Activated naive CD4-positive, alpha-beta T cell treated with anti-CD3 and anti-CD28 coated beads, Interleukin-2, amount 50 U/mL, for 72 hours (primary cell): Measurements from ENCODE around the gene NPL. TPM values are rescaled to one million over a fixed set of nuclear protein-coding genes. Genes with fewer than 3 reads are reported as not detected.
A peak's percentile ranks its signal among the peaks of the same experiment; 100 is the strongest.

ENCODE experiments used
- ATAC-seq, 2 donors: fragments of 150-1000 bp; cut with Tn5 transposase; 2 replicates each; pipeline ENCODE4 v1.10.0; 2021; ENCODE audit warnings: mild to moderate bottlenecking in 2 of 2, moderate library complexity in 2 of 2
- DNase-seq, 2 donors: peaks; one replicate each; pipeline ENCODE4 v3.0.0; 2021 to 2022; ENCODE audit warnings: low spot score in 2 of 2
- H3K27ac Mint-ChIP-seq, 2 donors: one replicate each; pipeline ENCODE4 v1.8.0; 2022; ENCODE audit warnings: mild to moderate bottlenecking in 2 of 2, mixed read lengths in 2 of 2
- H3K36me3 Mint-ChIP-seq, 2 donors: one replicate each; pipeline ENCODE4 v1.8.0; 2022; ENCODE audit warnings: mixed read lengths in 2 of 2
- H3K9me3 Mint-ChIP-seq, 2 donors: one replicate each; pipeline ENCODE4 v1.8.0; 2022; ENCODE audit warnings: mixed read lengths in 2 of 2
- total RNA-seq, 2 donors: library from RNA; stranded (reverse); gene quantifications; one replicate each; pipeline ENCODE4 v1.2.3, GENCODE V29; 2022

NPL gene
- 1 to 10 TPM; 1.2 to 3.4 TPM for total RNA-seq

GRCh38 chr1:182789138-182790076, at the start of gene NPL:
TSS of gene NPL (plus strand) at chr1:182789773. CDS start at chr1:182794372, 4,599 bp downstream.
- H3K9me3 Mint-ChIP-seq, result no peaks in the 10 kb centered on the region
- ATAC-seq (peak; percentile 89 to 94), DNase-seq (peak; percentile 78 to 81)
- peaks cover 0 to 6% of the 10 kb centered on the region in 2 donors for H3K36me3 Mint-ChIP-seq
- peak within 1 kb of the TSS in 1 of 2 donors; percentile 87 for H3K27ac Mint-ChIP-seq

GRCh38 chr1:182740120-182740519, 49.5 kb upstream of the NPL start:
- ATAC-seq (no peak), DNase-seq (no peak)
- H3K9me3 Mint-ChIP-seq, result no peaks in the 10 kb centered on the region
- H3K27ac Mint-ChIP-seq, result peak overlapping the region in 1 of 2 donors; percentile 4
- no peaks in the 10 kb centered on the region for H3K36me3 Mint-ChIP-seq

DNA sequence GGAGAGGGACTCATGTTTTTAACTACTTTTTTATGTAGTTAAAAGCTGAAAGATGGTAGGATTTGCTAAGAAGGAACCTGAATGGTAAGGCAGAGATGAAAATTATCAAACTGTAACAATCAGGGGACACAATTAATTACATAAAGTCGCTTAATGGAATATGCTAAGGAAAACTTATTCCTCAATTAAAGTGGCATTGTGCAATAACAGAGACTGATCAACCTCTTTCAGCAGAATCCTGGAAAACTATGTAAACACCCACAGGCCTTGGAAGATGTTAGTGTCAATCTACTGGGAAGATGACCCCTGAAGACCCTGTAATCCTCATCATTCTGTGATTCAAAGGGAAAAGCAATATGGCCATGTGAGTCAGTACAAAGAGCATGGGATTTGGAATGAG, 46.8 kb upstream of the NPL start:
- H3K9me3 Mint-ChIP-seq, result no peaks in the 10 kb centered on the region
- H3K27ac Mint-ChIP-seq, result no peak overlapping the region
- DNase-seq, result no peak
- no peaks in the 10 kb centered on the region for H3K36me3 Mint-ChIP-seq
- ATAC-seq, result no peak

DNA sequence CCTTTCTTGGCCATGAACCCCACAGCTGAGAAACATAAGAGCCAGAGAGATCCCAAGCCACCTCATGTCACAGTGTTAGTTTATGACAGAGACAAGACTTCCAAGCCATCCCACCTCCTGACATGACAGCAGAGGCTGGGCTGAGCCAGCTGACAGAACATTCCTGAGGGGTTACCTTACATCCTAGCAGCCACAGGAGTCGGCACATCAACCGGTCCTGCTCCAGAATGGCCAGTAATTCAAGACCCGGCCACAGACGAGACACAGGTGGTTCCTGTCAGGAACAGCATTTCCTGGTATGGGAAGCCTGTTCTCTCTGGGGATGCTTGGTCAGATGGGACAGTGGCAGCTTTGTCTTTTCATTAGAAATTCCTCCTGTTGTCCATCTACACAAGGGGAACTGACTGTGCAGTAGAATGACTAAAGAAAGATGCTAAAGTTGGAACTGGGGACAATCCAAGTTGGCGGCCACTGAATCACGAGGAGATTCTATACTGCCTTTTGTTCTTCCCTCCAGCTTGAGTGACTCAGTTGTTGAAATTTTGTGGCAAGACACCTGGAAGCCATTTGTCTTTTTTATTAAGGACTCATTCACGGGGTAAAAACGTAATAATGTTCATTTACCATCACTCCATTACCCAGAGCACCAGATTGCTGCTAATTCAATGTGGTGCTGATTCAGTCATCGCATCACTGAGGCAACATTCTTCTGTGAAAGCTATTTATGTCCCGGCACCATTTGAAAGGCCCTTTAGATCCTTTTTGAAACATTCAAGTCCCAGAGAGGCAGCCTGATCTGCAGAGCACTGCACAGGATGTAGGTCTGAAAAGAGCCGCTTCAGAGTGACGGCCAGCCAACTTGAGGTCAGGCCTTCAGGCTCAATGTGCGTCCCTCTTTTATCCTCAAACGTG, 37.2 kb upstream of the NPL start:
- Mint-ChIP-seq H3K27ac (no peak overlapping the region), H3K36me3 (no peaks in the 10 kb centered on the region), H3K9me3 (peaks cover 0 to 9% of the 10 kb centered on the region in 2 donors)
- no peak for ATAC-seq
- no peak for DNase-seq

DNA sequence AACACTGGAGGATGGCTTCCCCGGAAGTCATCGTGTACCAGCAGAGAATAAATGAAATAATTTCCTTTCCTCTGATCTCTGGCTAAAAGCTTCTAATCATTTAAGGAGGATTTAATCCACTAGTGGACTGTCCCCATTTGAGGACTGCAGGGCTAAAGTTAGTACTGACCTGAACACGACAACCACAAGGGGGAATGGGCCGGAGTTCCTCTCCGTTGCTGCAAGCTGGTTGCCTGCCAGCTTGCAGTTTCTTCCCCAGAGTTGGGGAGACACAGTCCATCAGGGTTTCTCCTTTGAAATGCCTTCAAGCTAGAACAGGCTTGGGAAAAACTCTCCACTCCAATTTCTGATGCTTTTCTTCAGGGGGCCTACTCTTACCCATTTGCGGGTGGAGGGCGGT, 35.5 kb upstream of the NPL start:
- H3K27ac Mint-ChIP-seq, result no peak overlapping the region
- no peak for ATAC-seq
- H3K9me3 Mint-ChIP-seq, result peaks cover 0 to 6% of the 10 kb centered on the region in 2 donors
- no peaks in the 10 kb centered on the region for H3K36me3 Mint-ChIP-seq
- DNase-seq, result no peak

DNA sequence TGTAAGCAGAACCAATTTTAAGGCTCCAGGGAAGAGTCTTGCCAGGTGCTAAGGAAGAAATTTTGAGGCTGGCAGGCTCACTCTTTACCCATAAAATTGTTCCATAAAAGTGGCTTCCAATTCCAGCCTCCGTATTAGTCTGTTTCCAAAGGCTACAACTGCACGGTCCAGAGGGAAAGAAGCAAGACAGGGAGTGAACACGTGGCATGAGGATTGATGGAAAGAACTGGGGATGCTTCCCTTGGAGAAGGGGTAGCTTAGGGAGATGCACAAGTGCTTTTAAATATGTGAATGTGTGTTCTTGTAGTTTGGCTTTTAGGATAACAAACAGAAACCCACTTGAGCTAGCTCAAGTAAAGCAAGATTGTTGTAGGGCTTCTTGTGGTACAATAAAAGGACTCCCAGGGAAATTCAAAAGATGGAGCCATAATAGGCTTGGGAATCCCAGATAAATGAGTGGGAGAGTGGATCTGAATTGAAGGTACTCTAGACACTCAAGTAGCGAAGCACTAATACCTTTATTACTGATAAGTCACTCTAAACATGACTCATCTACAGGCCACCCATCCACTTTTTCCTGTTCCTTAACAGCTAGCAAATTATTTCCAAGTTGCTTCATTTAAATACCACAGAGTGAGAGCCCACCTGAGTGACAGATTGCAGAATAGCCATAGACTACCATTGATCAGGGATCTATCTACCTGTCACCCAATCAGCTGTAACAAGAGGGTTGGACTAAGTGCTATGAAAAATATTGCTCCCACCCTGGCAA, 34.8 kb upstream of the NPL start:
- DNase-seq (no peak), ATAC-seq (no peak)
- H3K9me3 Mint-ChIP-seq, result peaks cover 0 to under 1% of the 10 kb centered on the region in 2 donors
- H3K27ac Mint-ChIP-seq, result no peak overlapping the region
- H3K36me3 Mint-ChIP-seq, result no peaks in the 10 kb centered on the region

DNA sequence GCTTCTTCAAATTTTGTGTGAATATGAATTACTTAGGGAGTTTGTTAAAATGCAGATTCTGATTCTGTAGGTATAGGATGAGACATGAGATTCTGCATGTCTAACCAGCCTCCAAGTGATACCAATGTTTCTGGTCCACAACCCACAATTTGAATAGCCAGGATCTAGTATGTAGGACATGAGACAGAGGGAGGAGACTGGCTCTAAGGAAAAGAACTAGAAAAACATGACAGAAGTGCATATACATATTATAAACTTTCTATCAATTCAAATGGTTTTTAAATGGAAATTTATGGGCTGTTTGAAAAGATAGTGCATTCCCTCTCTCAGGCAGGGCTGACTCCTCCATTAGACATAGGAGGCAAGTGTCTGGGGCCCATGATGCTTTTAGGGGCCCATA, 33.9 kb upstream of the NPL start:
- ATAC-seq (no peak), DNase-seq (no peak)
- H3K9me3 Mint-ChIP-seq, result no peaks in the 10 kb centered on the region
- H3K27ac Mint-ChIP-seq, result no peak overlapping the region
- H3K36me3 Mint-ChIP-seq, result no peaks in the 10 kb centered on the region

GRCh38 chr1:182756423-182756822, 33.1 kb upstream of the NPL start:
- no peak overlapping the region for H3K27ac Mint-ChIP-seq
- peaks cover 0 to under 1% of the 10 kb centered on the region in 2 donors for H3K36me3 Mint-ChIP-seq
- no peak for ATAC-seq
- no peaks in the 10 kb centered on the region for H3K9me3 Mint-ChIP-seq
- DNase-seq, result no peak

DNA sequence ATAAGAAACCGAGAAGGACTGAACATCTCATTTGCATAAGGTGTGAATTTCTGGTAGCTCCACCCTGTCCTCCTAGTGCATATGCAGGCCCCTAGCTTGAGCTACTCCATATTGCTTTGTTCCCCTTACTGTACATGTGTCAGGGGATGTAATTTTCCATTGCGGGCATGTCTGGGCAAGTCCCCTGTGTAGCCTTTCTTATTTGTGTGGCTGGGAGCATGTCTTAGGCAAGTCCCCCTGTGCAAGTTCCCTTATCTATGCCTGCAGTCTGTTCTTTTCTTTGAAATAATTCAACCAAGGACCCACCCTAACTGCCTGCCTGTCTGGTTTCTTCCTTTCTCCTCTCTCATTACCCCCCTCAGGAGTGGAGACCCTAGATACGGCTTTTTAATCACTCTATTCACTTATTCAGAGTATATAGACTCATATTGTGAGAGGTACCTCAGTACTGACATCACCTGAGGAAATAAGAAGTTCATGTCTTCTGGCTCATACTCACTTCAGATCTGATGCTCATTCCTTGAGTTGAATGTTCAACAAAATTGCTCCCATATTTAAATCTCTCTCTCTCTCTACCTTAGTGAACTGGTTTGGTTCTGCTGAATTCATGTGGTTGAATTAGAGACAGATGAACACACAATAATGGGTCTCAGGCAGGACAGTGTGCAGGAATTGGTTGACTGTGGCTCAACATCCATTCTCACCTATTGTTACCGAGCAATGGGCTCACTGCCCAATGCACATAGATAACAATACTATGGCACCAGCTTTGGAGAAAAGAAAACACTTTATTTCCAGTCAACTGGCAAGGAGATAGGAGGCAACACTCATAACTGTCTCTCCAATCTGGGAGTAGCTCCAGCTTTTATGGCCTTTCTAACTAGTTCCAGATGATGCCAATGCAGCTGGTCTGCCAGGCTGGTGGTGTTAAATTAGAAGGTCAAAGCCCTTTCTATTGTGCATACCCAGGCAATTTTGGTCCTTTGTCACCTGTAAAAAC, 27.9 kb upstream of the NPL start:
- Mint-ChIP-seq H3K36me3 (peaks cover 7 to 8% of the 10 kb centered on the region in 2 donors), H3K27ac (peak overlapping the region; percentile 47 to 90), H3K9me3 (peaks cover 6% of the 10 kb centered on the region in 2 donors)
- DNase-seq (no peak), ATAC-seq (peak in 1 of 2 donors; percentile 84)

GRCh38 chr1:182762536-182762935, 27.0 kb upstream of the NPL start:
- H3K36me3 Mint-ChIP-seq, result peaks cover 7 to 8% of the 10 kb centered on the region in 2 donors
- no peak overlapping the region for H3K27ac Mint-ChIP-seq
- peaks cover 6% of the 10 kb centered on the region in 2 donors for H3K9me3 Mint-ChIP-seq
- DNase-seq, result no peak
- ATAC-seq, result no peak

GRCh38 chr1:182764029-182764727, 25.4 kb upstream of the NPL start:
- ATAC-seq, result no peak
- no peak for DNase-seq
- Mint-ChIP-seq H3K36me3 (peaks cover 7 to 8% of the 10 kb centered on the region in 2 donors), H3K9me3 (peaks cover 6% of the 10 kb centered on the region in 2 donors), H3K27ac (no peak overlapping the region)

DNA sequence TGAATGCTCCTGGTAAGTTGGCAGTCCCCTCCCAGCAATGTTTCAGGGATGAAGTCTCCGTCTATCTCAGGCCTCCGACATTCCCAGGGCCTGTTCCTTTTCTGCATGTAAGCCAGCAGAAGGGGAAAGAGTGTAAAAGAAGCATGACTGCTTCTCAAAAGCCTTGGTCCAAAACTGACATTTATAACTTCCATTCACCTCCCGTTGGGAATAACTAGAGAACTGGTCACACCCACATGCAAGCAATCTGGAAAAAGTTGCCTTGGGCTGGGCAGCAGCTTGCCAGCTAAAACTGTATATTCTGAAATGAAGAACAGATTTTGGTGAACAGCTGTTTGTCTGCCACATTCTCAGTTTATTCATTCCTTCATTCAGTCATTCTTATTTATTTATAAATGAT, 24.2 kb upstream of the NPL start:
- no peak for ATAC-seq
- Mint-ChIP-seq H3K36me3 (peaks cover 7 to 8% of the 10 kb centered on the region in 2 donors), H3K9me3 (peaks cover 6% of the 10 kb centered on the region in 2 donors), H3K27ac (no peak overlapping the region)
- DNase-seq, result no peak

DNA sequence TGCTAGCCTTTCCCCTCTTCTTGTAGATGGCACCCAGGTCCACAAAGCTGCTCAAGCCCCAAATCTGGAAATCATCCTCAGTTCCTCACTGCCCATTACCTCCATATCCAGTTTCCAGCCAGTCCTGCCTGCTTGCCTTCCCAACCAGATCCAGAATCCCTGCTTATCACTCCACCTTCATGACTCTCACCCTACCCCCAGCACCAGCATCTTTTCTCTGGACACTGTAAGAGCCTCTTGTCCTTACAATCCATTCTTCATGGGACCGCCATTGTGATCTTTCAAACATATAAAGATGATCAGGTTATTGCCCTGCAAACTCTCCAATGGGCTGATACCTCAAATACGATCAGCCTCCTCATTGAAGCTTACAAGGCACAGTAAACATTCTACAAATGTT, 23.5 kb upstream of the NPL start:
- peak overlapping the region in 1 of 2 donors; percentile 16 for H3K27ac Mint-ChIP-seq

GRCh38 chr1:182766881-182767645, 22.5 kb upstream of the NPL start:
- DNase-seq (no peak), ATAC-seq (no peak)
- peaks cover under 1 to 1% of the 10 kb centered on the region in 2 donors for H3K36me3 Mint-ChIP-seq
- H3K9me3 Mint-ChIP-seq, result no peaks in the 10 kb centered on the region
- no peak overlapping the region for H3K27ac Mint-ChIP-seq

More for the DNA sequence above, 23.5 kb upstream of the NPL start:
- ATAC-seq, result no peak
- H3K36me3 Mint-ChIP-seq, result peaks cover 7 to 8% of the 10 kb centered on the region in 2 donors
- H3K9me3 Mint-ChIP-seq, result peaks cover 6% of the 10 kb centered on the region in 2 donors
- no peak for DNase-seq
